DOHH2 (cell line): ENCODE results near the gene RPS6KA2.
A peak's percentile ranks its signal among the peaks of the same experiment; 100 is the strongest.

Source experiments
- CTCF ChIP-seq: fragments of 200-600 bp; sonication (generic); IDR thresholded peaks from one replicate; pipeline ENCODE4 v1.5.1; 2014; ENCODE audit warnings: antibody characterized with exemption, mild to moderate bottlenecking, low read depth, low read length; ENCODE audit not compliant: poor library complexity, severe bottlenecking
- EZH2phosphoT487 ChIP-seq: fragments of 200-600 bp; sonication (generic); IDR thresholded peaks from 2 replicates; pipeline ENCODE4 v1.6.1; 2017; ENCODE audit warnings: borderline replicate concordance, mild to moderate bottlenecking, antibody characterized with exemption, low read length, moderate library complexity, mixed read lengths

- TF ChIP-seq CTCF (peak; percentile 72), EZH2phosphoT487 (no peak)
Observed at GRCh38 chr6:166456395-166457156, 170.5 kb downstream of the RPS6KA2 start.
